Stimulated activated CD4-positive, alpha-beta T cell treated with anti-CD3 and anti-CD28 coated beads, Interleukin-1b, Interleukin-23, amount 100 ng/mL, for 48 hours (primary cell): ENCODE measurements around the gene FRYL.
A peak's percentile ranks its signal among the peaks of the same experiment; 100 is the strongest.

Experiments used
- DNase-seq: peaks from one replicate; pipeline ENCODE4 v3.0.0-alpha.2; 2020

Gene FRYL

DNA sequence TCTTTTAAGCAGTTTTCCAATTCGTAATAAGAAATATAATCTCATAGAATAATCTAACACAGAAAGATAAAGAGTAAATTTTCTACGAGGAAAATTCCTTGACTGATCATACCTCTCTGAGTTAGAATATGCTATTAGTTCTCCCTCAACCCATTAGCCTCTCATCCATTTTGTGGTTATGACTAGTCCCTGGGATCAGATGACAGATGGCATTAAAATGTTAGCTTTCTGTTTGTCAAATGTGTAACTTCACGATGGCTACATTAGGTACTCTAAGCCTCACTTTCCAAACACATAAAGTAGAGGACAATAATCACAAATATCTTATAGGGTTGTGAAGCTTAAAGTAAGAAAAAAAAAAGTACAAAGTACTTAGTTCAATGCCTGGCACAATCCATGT is 177.9 kb downstream of the FRYL start:
- DNase-seq = no peak

DNA sequence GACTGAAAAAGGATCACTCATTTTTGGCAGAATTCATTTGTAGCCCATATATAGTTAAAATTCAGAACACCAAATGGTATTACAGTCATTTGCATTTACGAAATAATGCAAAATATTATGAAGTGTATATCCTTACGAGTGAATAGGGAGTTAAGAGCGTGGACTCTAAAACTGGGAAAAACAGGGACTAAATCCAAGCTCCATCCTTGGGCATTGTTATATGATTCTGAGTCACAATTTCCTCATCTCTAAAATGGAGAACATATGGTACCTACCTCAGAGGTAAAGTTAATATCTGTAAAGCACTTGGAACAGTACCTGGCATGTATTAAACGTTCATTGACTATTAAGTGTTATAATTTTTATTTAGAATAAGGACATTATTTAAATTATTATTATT is 183.7 kb downstream of the FRYL start:
- DNase-seq = no peak

DNA sequence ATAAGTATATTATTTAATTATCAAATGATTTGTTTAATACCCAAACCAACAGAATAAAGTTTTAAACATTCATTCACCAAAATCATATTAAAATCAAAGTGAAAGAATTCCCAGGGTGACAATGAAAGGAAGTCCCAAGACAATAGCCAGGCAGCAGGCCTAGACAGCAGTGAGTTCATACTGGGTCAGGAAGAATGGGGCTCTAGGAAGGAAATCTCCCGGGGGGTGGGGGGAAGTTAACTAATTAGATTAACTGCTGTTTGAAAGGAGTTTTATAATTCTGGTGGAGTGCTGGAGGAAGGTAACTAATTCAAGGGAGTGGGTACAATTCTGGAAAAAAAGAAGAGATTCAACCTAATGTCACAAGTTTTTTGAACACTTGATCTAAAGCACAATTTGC is 185.9 kb downstream of the FRYL start:
- no peak for DNase-seq

- DNase-seq = no peak
Measured at GRCh38 chr4:48591372-48591771, 188.7 kb downstream of the FRYL start.

- DNase-seq = no peak
Measured at GRCh38 chr4:48590884-48591283, 189.2 kb downstream of the FRYL start.

DNA sequence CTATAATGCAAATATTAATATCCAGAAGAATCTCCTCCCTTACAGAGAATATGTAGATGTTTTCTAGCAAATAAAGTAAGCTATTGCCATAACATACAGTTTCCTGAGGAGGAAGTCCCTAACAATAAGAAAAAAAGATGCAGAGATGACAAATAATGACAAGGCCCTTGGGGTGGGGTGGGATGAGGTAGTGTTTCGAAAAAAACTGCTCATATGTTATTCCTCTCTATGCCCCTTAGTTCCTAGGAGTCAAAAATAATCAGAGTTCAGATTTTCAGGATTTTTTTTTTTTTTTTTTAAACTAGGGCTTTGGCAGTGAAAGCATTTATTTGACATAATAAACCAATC is 191.0 kb downstream of the FRYL start:
- DNase-seq = no peak

- no peak for DNase-seq
Measured at GRCh38 chr4:48588230-48589097, 191.6 kb downstream of the FRYL start.

DNA sequence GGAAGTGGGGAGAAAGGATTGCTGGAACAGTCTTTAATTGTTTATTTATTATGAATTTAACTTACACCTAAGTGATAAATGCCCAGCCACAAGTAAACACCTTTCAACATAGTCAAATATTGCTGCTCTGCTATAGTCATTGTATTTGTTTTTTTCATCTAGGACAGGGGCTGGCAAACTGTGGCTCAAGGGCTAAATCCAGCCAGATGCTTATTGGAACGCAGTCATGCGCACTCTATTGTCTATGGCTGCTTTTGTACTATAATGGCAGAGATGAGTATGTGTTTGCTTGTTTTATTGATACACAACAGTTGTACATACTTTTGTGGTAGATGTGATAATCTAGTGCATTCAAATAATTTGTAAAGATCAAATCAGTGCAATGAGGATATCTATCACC is 194.7 kb downstream of the FRYL start:
- DNase-seq = no peak

- DNase-seq = peak; percentile 15
Measured at GRCh38 chr4:48578132-48578968, 201.7 kb downstream of the FRYL start.

DNA sequence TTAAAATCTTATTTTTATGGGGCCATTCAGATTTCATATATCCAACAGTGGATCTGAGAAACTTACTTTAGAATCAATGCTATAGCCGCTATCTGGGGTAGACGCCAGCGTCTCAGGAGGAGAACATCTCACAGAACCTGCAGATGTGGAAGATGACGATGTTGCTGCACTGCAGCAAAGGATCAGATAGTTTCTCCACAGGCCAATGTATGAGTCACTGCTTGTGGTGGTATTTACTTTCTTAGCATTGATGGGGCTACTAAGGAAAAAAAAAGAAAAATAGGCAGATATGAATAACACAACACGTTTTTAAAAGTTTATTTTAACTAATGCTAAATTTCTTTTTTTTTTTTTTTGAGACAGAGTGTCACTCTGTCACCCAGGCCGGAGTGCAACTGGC is 204.1 kb downstream of the FRYL start:
- no peak for DNase-seq

- DNase-seq = no peak
Measured at GRCh38 chr4:48571471-48571870, 208.6 kb downstream of the FRYL start.

- DNase-seq = no peak
Measured at GRCh38 chr4:48570646-48571220, 209.3 kb downstream of the FRYL start.

DNA sequence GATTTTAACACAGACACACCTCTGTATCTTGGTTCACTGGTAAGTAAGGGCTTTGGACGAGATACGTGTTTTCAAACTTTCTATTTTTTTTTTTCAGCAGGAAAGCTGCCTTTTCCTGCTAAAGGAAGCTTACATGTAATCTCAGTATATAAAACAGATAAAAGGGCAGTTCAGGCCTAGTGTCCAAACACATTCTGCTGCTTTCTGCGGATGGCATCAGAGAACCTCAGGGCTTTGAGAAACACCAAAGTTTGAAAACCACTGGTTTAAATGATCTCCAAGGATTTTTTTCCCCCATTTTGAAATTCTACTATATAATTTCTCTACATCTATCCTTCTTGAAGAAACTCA is 214.1 kb downstream of the FRYL start:
- no peak for DNase-seq

- DNase-seq = no peak
Measured at GRCh38 chr4:48565362-48566033, 214.6 kb downstream of the FRYL start.

DNA sequence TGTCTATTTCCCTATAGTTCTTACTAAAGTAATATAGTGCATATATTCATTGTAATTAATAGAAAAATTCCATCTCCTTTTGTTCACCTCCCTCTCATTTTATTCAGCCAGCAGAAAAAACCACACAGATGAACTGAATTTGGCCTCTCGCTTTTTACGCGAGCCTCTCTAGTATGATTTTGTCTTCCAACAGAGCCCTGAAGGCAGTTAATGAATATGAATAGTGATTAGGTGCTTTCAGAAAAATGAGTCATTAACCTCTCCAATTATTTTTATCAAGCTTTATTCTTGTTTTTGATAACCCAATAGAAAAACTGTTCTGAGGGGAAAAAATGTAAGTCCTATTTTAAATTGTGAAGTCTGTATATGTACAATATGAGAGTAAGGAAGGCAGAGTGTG is 215.9 kb downstream of the FRYL start:
- DNase-seq = no peak

GRCh38 chr4:48558819-48559218 is 221.3 kb downstream of the FRYL start:
- DNase-seq = no peak

- DNase-seq = no peak
Measured at GRCh38 chr4:48558026-48558425, 222.1 kb downstream of the FRYL start.

DNA sequence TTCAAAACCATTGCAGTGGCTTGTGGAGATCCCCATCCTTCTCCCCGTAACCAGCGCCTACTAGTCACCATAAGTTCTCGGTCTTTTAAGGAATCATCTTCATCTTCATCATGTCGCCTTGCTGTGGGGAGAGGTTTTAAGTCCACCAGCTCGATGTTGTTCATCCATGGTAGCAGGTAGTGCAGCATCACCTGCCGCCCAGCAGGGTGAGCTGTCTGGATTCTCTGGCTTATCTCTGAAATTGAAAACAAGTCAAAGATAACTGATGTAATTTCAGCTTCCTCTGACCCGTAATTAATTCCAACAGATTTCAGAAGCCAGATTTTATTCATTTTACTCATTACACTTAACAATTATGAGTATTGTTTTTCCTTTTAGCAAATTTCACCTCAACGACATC is 222.6 kb downstream of the FRYL start:
- DNase-seq = peak; percentile 20

GRCh38 chr4:48556268-48556667 is 223.8 kb downstream of the FRYL start:
- no peak for DNase-seq

GRCh38 chr4:48554606-48555005 is 225.5 kb downstream of the FRYL start:
- no peak for DNase-seq

DNA sequence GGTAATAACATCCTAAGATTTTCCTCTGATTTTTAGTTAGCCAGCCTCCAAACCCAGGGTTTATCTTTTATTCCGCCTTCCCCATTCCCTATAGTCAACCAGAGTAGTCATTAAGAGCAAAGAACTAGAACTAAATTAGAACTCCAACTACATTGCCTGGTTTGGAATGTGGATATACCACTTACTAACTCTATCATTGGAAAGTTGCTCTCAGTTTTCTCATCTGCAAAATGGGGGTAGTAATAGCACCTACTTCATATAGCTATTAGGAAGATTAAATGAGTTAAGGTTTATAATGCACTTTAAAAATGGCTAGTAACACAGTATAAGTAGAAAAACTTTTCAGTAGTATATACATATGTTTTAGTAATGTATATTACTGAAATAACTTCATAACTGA is 226.4 kb downstream of the FRYL start:
- DNase-seq = no peak

- DNase-seq = peak; percentile 7
Measured at GRCh38 chr4:48546336-48546735, 233.7 kb downstream of the FRYL start.

DNA sequence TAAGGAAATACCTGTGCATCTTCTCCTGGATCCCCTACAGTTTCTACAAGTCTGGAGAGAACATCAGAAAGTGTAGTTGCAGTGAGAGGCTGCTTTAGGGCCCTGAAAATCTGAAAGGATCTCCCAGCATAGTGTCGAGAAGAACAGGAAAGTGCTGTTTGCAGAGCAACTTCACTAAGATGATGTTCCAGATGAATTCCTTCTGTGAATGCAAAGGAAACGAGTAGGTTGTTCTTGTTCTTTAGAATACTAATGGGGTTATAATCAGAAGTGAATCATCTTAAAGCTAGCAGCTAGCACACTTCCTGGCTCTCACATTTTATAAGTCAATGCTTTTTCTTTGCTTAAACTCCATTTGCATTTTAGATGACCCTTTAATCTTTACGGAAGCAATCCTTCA is 236.3 kb downstream of the FRYL start:
- no peak for DNase-seq

- no peak for DNase-seq
Measured at GRCh38 chr4:48542888-48543287, 237.2 kb downstream of the FRYL start.
